ENCODE data around the gene ZNF418.
"Not testable (repeated sequence)": the region's sequence is repeated elsewhere in the genome, so short reads cannot be mapped to it uniquely, and the experiment has no call there.

The ZNF418 gene

DNA sequence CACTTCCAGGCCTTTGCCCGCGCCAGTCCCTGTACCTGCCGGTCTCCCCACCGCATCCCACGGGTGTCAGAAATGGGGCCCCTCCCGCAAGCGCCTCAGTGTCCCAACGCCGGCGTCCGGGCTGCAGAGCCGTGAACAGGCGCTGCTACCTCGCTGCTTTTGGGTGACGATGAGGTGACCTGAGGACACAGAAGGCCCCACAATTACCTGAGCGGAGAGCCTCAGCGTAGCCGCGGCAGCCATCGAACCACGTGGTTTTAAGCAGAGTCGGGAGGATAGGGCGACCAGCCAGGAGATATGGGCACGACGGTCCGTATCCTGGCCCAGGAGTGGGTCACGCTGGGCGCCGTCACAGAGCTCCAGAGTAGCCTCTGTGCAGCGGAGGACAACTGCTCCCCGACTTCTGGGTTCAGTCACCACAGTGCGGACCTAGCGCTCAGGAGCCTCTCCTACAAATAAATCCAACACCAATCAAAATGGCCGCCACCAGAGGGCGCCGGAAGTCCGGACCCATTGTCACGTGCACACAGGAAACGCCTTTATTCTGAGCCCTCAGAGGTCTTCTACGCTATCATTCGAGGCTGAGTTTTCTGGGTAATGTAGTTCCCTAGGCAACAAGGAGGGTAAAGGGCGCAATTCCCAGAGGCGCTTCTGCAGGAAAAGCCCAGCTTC, 46.5 kb downstream of the ZNF418 start, which contains the start of gene ZNF814:
Gene ZNF814 (minus strand): TSS at position 478 of the 672 bp plus-strand sequence. CDS start 235 bp downstream, at position 243.
- peak; percentile 90 for DNase-seq (ENCODE audit: low read depth, low spot score)

DNA sequence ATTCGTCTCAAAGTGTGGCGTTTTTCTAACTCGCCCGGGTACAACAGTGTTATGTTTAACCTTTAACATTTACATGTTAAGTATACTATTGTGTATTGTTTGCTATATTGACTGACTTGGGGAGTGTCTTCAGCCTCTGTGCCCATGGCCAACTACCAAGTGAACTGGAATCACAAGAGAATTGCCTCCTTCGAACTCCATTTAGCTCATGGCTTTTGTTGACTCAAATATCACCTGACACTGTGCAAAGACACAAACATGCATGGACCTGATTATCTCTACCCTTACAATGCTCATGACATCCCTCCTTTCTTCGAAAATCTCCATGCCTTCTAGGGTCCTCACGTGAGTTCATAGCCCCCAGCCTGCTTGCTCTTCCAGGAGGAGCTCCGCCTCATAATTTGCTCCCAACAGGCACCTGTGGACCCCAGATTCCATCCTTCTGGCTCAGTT, 47.1 kb downstream of the ZNF418 start:
- DNase-seq (ENCODE audit: low read depth, low spot score), result peak; percentile 31

DNA sequence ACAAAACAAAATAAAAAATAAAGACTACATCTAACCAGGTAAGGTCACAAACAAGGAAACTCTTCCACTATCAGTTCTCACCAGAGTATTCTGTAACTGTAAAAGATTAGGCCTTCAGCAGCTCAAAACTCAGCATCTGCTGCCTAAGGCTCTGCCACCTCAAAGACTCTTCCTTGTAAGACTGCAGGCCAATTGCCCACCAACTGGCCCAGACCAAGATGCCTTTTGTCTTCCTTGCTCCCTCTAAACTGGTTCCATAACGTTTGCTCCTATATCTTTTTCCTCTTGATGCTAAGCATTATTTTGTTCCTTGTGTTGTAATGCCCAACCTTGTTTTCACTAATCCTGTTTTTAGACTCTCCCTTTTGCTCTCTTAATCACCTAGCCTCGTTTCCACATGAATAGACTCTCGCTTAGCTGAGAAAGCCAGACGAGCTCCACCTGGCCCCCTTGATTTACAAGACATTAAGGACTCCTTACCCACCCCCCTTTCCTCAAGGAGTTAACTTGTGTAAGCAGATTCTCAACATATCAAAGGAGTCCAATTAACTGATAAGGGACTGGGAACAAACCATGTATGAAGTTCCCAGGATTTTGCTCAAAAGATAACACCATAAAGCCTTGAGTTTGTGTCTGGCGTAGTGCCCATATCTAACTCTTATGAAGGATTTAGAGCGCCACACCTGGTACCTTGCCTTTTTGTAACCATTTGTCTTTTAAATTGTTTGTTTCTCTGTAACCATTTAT, 47.8 kb downstream of the ZNF418 start:
- peak; percentile 54 for DNase-seq (ENCODE audit: low read depth, low spot score)

DNA sequence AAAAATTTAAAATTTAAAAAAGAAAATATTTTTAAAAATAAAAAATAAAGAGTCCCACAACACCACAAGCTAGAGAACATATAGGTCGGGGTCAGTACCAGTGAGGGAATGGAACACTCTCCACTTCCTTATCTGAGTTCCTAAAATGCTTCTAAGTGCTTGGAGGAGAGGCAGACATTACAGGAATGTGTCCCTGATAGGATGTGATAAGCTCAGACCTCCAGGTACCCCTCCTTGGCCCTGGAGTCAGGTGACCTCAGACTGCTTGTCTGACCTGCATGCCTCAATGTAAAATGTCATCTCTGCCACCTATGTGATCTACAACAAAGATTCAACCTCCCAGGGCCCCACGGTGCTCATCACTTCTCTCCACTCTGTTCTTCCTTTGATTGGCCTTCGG, 49.2 kb downstream of the ZNF418 start:
- no peak for DNase-seq (ENCODE audit: low read depth, low spot score)

DNA sequence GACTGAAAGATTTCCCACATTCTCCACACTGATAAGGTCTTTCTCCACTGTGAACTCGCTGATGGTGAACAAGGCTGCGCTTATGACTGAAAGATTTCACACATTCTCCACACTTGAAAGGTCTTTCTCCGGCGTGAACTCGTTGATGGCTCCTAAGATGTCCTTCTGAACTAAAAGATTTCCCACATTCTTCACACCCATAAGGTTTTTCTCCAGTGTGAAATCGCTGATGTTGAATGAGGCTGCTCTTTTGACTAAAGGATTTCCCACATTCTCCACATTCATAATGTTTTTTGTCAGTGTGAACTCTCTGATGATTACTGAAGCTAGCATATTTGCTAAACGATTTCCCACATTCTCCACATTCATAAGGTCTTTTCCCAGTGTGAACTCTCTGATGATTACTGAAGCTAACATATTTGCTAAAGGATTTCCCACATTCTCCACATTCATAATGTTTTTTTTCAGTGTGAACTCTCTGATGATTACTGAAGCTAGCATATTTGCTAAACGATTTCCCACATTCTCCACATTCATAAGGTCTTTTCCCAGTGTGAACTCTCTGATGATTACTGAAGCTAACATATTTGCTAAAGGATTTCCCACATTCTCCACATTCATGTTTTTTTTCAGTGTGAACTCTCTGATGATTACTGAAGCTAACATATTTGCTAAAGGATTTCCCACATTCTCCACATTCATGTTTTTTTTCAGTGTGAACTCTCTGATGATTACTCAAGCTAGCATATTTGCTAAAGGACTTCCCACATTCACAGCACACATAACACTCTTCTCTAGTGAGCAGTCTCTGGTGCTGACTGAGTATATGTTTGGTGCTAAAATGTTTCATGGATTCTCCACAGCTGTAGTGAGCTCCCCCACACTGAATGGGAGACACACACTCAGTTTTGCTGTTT, 61.1 kb downstream of the ZNF418 start:
- not testable (repeated sequence) for DNase-seq (ENCODE audit: low read depth, low spot score)

DNA sequence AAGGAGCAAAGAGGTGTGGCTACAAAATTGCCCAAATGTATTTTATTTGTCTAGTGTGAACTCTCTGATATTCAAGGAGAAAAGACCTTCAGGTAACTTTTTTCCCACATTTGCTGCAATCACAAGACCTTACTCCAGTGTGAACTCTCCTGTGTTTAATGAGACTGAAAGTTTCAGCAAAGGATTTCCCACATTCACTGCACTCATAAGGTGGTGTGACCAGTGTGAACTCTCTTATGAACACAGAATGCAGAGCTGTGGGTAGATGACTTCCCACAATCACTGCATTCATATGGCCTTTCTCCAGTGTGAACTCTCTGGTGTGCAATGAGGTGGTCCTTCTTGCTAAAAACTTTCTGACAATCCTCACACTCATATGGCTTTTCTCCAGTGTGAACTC, 62.8 kb downstream of the ZNF418 start:
- no peak for DNase-seq (ENCODE audit: low read depth, low spot score)

All from astrocyte of the hippocampus (primary cell).